ENCODE results near the gene XPO5.

DNA sequence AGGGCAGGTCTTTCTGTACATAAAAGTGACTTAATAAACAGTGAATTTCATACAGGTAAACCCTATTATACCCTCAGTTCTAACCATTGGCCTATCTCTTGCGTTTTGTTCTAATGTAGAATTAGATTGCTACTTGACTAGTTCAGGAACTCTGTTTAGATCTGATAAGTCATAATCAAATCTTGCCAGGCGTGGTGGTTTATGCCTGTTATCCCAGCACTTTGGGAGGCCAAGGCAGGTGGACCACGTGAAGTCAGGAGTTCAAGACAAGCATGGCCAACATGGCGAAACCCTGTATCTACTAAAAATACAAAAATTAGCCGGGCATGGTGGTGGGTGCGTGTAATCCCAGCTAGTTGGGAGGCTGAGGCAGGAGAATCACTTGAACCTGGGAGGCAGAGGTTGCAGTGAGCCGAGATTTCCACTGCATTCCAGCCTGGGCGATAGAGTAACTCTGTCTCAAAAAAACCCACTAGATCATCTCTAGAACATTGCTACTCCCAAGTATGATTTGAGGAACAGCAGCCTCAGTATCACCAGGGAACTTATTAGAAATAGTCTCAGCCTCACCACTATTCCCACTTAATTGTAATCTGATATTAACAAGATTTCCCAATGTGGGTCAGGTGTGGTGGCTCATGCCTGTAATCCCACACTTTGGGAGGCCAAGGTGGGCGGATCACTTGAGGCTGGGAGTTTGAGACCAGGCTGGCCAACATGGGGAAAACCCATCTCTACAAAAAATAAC is 41.1 kb upstream of the XPO5 start:
- TF ChIP-seq EZH2 (IDR thresholded peaks at IDR 0.05; ENCODE audit: low read length), result no peak
- TF ChIP-seq, protein P1, sequence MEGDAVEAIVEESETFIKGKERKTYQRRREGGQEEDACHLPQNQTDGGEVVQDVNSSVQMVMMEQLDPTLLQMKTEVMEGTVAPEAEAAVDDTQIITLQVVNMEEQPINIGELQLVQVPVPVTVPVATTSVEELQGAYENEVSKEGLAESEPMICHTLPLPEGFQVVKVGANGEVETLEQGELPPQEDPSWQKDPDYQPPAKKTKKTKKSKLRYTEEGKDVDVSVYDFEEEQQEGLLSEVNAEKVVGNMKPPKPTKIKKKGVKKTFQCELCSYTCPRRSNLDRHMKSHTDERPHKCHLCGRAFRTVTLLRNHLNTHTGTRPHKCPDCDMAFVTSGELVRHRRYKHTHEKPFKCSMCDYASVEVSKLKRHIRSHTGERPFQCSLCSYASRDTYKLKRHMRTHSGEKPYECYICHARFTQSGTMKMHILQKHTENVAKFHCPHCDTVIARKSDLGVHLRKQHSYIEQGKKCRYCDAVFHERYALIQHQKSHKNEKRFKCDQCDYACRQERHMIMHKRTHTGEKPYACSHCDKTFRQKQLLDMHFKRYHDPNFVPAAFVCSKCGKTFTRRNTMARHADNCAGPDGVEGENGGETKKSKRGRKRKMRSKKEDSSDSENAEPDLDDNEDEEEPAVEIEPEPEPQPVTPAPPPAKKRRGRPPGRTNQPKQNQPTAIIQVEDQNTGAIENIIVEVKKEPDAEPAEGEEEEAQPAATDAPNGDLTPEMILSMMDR (optimal IDR thresholded peaks at IDR 0.05 in 1 of 3, IDR thresholded peaks at IDR 0.05 in 1 of 3, conservative IDR thresholded peaks at IDR 0.05 in 1 of 3; ENCODE audit: extremely low read depth in 1 of 3, insufficient read depth in 2 of 3, low read length in 3 of 3), result no peak
